Subcutaneous adipose tissue (tissue), 4 donors: ENCODE measurements around the gene KSR2. TPM values are rescaled to one million over a fixed set of nuclear protein-coding genes. Genes with fewer than 3 reads are reported as not detected.

Experiments
- CTCF ChIP-seq: fragments of 450-650 bp; IDR thresholded peaks from one replicate; pipeline ENCODE4 v1.5.1; 2016; ENCODE audit warnings: low read depth, mild to moderate bottlenecking, control low read depth, antibody characterized with exemption, moderate library complexity
- total RNA-seq, 4 donors: library from RNA; depleted of rRNA; stranded (reverse); fragments of >200 nt; gene quantifications; one replicate each; pipeline ENCODE4 v1.1.0, GENCODE V29; 2016

The KSR2 gene
- total RNA-seq, 4 donors from 2014 or later = under 0.01 TPM; not detected in 1

GRCh38 chr12:117714203-117714602, 254.6 kb downstream of the KSR2 start:
- TF ChIP-seq CTCF = no peak

GRCh38 chr12:117710121-117710520, 258.7 kb downstream of the KSR2 start:
- no peak for TF ChIP-seq CTCF

GRCh38 chr12:117707861-117708260, 260.9 kb downstream of the KSR2 start:
- TF ChIP-seq CTCF = no peak

- TF ChIP-seq CTCF = no peak
These were observed 265.2 kb downstream of the KSR2 start for GRCh38 chr12:117703584-117703983.

- TF ChIP-seq CTCF = no peak
These were observed 266.0 kb downstream of the KSR2 start for GRCh38 chr12:117702741-117703140.

- TF ChIP-seq CTCF = no peak
These were observed 269.2 kb downstream of the KSR2 start for GRCh38 chr12:117699575-117699974.

- TF ChIP-seq CTCF = no peak
These were observed 269.7 kb downstream of the KSR2 start for GRCh38 chr12:117699118-117699517.
